Right ventricle myocardium superior (tissue), 1 donor: ENCODE measurements around the gene TUFT1. TPM values are rescaled to one million over a fixed set of nuclear protein-coding genes. Genes with fewer than 3 reads are reported as not detected.

Experiments used
- ATAC-seq: fragments of 200-7000 bp; cut with Tn5 transposase; one replicate; pipeline ENCODE4 v1.9.1; 2020; ENCODE audit warnings: mild to moderate bottlenecking; ENCODE audit not compliant: poor library complexity
- DNase-seq: peaks from one replicate; pipeline ENCODE4 v3.0.0-alpha.2; 2020
- intact Hi-C: fragments of 100-400 bp; cut with DNase I; formaldehyde crosslinking; loops from one replicate; pipeline ENCODE4 v1.11.2; 2022
- total RNA-seq: library from RNA; stranded (reverse); fragmentation: NEBNext Ultra II Directional; extraction: Animal tissue kit (Norgen Biotek cat#: 25700); gene quantifications from one replicate; pipeline ENCODE4 v1.2.1, GENCODE V29; 2021
- donor health status: DM: no; HTN: yes; CAD: no; lungs with severe emphysema.

The TUFT1 gene
- total RNA-seq, 1 donor from 2014 or later = 3.4 TPM

GRCh38 chr1:151533870-151534269 is 6.2 kb upstream of the TUFT1 start:
- DNase-seq (no peak), ATAC-seq (no peak)
- intact Hi-C loops = no loop called here

GRCh38 chr1:151534662-151535278 is 5.3 kb upstream of the TUFT1 start:
- ATAC-seq = peak; percentile 83
- DNase-seq = peak; percentile 87

GRCh38 chr1:151535326-151536271 is 4.5 kb upstream of the TUFT1 start:
- DNase-seq = no peak
- intact Hi-C loops = no loop called here

More at GRCh38 chr1:151534662-151535278, 5.3 kb upstream of the TUFT1 start:
- intact Hi-C loops = no loop called here

DNA sequence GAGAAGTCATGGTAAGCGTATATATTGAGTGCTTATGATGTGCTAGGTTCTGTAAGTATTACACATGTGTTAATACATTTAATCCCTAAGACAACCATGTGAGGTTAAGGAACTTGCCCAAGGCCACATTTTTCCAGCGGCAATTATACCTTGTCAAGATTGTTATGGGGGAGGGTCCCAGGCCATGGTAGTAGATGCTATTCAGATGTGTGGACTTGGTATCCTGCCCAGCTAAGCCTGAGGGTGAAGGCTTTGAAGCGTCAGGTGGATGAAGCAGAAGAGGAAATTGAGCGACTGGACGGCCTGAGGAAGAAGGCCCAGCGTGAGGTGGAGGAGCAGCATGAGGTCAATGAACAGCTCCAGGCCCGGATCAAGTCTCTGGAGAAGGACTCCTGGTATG is 3.6 kb upstream of the TUFT1 start:
- intact Hi-C loops = no loop called here
- ATAC-seq (no peak), DNase-seq (no peak)

More at GRCh38 chr1:151535326-151536271, 4.5 kb upstream of the TUFT1 start:
- no peak for ATAC-seq

DNA sequence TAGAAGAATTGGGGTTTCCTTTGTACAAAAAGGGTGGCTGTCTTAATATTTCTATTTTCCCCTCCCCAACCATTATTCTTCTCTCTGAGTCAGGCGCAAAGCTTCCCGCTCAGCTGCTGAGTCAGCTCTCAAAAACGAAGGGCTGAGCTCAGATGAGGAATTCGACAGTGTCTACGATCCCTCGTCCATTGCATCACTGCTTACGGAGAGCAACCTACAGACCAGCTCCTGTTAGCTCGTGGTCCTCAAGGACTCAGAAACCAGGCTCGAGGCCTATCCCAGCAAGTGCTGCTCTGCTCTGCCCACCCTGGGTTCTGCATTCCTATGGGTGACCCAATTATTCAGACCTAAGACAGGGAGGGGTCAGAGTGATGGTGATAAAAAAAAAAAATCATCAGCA is 3.0 kb upstream of the TUFT1 start:
- intact Hi-C loops = no loop called here
- no peak for ATAC-seq
- no peak for DNase-seq

GRCh38 chr1:151539321-151540020 is 638 bp upstream of the TUFT1 start:
- DNase-seq (peak; percentile 76), ATAC-seq (peak; percentile 76)
- intact Hi-C loops = no loop called here

DNA sequence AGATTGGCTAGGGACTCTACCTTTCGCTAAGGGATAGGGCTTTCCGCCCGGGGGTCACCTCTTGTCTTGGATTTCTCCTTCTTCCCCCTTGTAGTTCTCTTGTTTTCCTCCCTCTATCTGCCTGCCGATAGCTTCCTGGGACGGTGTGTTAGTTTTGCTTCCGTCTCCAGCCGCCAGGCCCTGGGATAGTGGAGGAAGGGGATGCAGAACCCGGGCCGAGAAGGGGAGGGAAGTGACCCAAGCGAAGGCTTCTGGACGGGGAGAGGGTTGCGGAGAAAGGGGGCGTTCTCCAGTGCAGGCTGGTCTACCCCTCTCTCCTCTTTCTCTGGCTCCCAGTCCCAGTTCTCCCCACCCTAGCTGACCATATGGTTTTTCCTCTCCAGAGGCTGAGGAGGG is 871 bp downstream of the TUFT1 start:
- DNase-seq = no peak
- intact Hi-C loops = no loop called here
- peak; percentile 16 for ATAC-seq

GRCh38 chr1:151541752-151542151 is 1.6 kb downstream of the TUFT1 start:
- ATAC-seq = no peak
- intact Hi-C loops = no loop called here
- no peak for DNase-seq

DNA sequence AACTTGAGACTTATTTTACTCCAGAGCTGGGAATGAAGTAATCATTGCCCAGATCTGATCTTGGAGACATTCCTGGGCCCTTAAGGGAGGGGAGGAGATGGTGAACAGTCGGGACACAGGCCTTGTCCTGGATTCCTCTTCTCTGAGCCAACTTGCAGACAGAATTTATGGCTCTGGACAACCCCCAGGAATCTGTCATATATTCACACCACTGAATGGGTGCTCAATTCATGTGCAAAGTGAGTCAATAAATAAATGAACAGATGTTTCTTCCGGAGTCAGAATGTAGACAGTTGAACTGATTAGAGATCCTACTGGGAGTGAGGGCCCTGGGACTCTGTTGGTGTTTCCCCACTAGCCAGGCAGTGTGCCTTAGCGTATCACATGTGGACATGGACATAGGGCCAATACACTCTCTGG is 2.6 kb downstream of the TUFT1 start:
- DNase-seq (no peak), ATAC-seq (no peak)
- intact Hi-C loops = no loop called here

DNA sequence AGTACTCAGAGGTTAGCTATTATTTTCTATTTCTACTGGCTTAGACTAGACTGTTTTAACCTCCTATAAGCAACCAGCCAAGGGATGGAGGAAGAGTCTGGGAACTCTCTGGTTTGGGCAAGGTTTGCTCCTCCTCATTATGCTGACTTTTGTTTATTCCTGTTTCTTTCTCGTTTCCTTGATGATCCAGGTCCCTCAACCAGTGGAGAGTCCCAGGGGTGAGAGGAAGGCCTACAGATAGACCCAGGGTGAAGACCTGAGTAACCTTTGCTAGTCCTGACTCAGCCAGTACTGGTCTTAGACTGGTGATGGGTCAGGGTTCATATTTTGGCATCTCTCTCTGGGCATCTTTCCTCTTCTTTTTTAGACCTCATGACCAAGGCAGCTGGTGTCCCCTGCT is 5.4 kb downstream of the TUFT1 start:
- intact Hi-C loops = no loop called here
- DNase-seq = no peak
- no peak for ATAC-seq

GRCh38 chr1:151546011-151546925 is 6.2 kb downstream of the TUFT1 start:
- intact Hi-C loops = no loop called here
- no peak for ATAC-seq
- DNase-seq = no peak

DNA sequence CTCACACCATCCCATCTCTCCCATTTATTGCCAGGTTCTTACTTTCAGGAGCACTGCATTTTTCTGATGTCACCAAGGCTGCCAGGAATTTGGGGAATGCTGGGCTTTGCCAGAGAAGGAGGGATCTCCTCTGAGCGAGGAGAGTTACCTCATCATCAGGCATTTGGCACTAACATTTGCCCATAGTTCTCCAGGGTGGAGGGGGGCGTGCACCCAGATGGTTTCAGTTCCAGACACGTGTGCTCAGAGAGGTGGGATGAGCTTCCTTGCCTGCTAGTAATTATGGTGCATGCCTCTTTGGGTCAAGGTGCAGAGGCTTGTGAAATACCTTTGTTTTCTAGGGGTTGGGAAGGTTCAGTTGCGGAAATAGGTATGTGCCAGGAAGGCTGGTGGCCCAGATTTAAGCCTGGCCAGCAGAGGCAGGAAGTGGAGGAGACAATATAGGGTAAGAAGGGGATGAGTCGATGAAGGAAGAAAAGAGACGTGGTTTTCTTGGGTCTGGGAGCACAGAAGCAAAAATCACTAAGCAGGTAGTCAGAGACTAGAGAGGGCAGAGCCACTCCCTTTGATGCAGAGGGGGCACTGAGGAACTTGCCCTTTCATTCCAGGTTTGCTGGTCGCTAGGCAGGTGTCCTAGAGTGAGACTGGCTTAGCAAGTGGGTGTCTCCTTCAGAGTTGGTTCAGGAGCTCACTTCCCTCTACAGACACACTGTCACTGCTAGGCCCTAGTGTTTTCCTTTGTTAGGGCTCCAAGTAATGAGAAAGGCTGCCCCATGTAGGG is 7.2 kb downstream of the TUFT1 start:
- ATAC-seq (peak; percentile 94), DNase-seq (peak; percentile 58)
- intact Hi-C loops = no loop called here

- intact Hi-C loops = no loop called here
Observed at GRCh38 chr1:151547900-151548230, 7.8 kb downstream of the TUFT1 start.

DNA sequence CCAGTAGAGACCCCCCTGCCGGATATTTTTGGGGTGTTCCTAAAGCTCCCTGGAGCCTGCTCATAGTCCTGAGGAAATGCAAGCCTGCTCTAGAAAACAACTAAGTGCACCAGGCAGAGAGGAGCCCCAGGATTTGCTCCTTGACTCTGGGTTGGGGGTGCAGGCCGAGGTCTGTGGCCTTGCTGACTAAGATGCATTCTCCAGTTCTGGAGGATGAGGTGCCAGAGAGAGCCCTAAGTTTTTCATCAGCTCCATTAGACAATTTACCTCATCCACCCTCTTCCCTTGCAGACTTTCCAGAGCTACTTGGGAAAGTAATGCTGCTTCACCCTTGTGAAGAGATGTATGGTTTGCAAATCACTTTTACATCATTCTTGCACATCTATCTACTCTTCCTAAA is 9.1 kb downstream of the TUFT1 start:
- intact Hi-C loops = no loop called here

More at GRCh38 chr1:151547900-151548230, 7.8 kb downstream of the TUFT1 start:
- ATAC-seq (no peak), DNase-seq (no peak)

GRCh38 chr1:151553659-151554058 is 13.6 kb downstream of the TUFT1 start:
- ATAC-seq (no peak), DNase-seq (no peak)
- intact Hi-C loops = no loop called here

More for the DNA sequence above, 9.1 kb downstream of the TUFT1 start:
- ATAC-seq (no peak), DNase-seq (no peak)

DNA sequence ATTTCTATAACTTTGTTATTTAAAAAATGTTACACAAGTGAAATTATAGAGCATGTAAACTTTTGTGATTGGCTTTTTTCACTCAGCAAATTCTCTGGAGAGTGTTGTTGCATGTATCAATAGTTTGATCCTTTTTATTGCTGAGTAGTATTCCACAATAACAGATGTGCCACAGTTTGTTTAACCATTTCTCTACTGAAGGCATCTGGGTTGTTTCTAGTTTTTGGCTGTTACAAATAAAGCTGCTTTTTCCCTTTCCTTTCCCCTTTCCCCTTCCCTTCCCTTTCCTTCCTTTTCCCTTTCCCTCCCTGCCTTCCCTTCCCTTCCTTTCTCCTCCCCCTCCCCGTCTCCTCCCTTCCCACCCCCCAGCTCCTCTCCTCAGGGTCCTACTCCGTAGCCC is 15.9 kb downstream of the TUFT1 start:
- DNase-seq = no peak
- intact Hi-C loops = no loop called here
- no peak for ATAC-seq

DNA sequence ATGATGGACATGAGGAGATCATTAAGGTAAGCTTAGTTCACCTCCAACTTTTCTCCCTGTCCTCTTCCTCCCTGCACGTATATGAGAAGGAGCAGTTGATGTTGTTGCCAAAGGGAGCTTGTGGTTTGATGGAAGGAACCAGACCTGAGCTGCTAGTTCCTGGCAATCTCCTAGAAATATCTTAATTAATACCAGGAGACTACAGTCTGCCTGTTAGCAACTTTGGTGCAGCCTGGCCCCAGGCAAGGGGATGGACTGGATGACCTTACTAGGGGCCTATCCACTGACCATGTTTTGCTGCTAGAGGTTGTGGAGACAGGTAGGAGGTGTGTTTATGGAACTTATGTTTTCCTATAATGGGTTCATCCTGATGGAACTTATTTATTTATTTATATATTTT is 22.6 kb downstream of the TUFT1 start:
- DNase-seq (no peak), ATAC-seq (no peak)
- intact Hi-C loops = no loop called here

DNA sequence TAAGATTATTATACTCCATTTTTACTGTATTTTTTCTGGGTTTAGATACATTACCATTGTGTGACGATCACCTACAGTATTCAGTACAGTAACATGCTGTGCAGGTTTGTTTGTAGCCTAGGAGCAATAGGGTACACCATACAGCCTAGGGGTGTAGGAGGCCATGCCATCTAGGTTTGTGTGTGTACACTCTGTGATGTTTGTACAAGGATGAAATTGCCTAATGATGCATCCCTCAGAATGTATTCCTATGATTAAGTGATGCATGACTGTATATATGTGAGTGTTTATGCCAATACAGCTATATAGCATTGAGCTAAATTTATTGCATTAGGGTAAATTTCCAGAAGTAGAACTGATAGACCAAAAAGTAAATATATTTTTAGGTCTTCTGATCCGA is 23.3 kb downstream of the TUFT1 start:
- ATAC-seq (no peak), DNase-seq (no peak)
- intact Hi-C loops = no loop called here
